Measurements from ENCODE around the gene PITPNB. TPM values are rescaled to one million over a fixed set of nuclear protein-coding genes. Genes with fewer than 3 reads are reported as not detected.

The PITPNB gene
- total RNA-seq, 1 experiment from 2014 or later = 82.6 TPM

DNA sequence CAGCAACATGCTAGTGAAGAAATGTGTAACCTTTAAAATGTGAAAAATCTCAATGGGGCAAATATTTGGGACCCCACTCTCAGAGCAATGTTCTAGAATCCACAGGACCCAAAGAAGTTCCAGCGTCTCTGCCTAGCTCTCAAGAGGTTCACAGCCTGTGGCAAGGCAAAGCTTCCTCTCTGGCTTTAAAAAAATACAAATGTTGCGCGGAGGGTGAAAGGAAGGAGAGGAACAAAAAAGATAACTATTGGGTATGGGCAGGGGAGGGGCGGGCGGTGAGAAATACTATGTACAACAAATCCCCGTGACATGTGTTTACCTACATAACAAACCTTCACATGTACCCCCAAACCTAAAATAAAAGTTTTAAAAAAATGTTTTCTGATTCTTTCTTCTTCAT is 53.6 kb downstream of the PITPNB start:
- no peak for DNase-seq (ENCODE audit: low read depth, low spot score)
- POLR2A ChIA-PET = no interaction called here
- no TSS peak for BruUV-seq (replicated peaks)
- ATAC-seq = no peak
- no peaks in the 10 kb centered on the region for H3K4me1 ChIP-seq (ENCODE audit: control insufficient read depth in 1 of 2, insufficient read depth in 2 of 2, low read length in 2 of 2)
- no peaks in the 10 kb centered on the region for H3K27me3 ChIP-seq (ENCODE audit: insufficient read depth, low read length)
- peaks cover 80% of the 10 kb centered on the region for H3K79me2 ChIP-seq (ENCODE audit: insufficient read depth, low read length)
- H3K4me3 ChIP-seq (replicated peaks in 1 of 2; ENCODE audit: low read depth in 1 of 2, low read length in 2 of 2) = no peak overlapping the region
- CTCF ChIA-PET = no interaction called here
- peaks cover 19% of the 10 kb centered on the region; the same call in 1 of the 2 replicates for H4K20me1 ChIP-seq (ENCODE audit: insufficient read depth)
- no peaks in the 10 kb centered on the region for H3K9me2 ChIP-seq (ENCODE audit: insufficient read depth)
- intact Hi-C loops (cut with micrococcal nuclease) = no loop called here
- no peak overlapping the region for H3K4me2 ChIP-seq (ENCODE audit: low read length)
- TF ChIP-seq EGR1 (IDR thresholded peaks at IDR 0.05; ENCODE audit: low read depth) (no peak), YY1 (IDR thresholded peaks at IDR 0.05; ENCODE audit: extremely low read depth, insufficient replicate concordance, low read depth, low read length) (no peak), RAD21 (IDR thresholded peaks at IDR 0.05; ENCODE audit: low read depth) (no peak)
- TF ChIP-seq, protein P1, sequence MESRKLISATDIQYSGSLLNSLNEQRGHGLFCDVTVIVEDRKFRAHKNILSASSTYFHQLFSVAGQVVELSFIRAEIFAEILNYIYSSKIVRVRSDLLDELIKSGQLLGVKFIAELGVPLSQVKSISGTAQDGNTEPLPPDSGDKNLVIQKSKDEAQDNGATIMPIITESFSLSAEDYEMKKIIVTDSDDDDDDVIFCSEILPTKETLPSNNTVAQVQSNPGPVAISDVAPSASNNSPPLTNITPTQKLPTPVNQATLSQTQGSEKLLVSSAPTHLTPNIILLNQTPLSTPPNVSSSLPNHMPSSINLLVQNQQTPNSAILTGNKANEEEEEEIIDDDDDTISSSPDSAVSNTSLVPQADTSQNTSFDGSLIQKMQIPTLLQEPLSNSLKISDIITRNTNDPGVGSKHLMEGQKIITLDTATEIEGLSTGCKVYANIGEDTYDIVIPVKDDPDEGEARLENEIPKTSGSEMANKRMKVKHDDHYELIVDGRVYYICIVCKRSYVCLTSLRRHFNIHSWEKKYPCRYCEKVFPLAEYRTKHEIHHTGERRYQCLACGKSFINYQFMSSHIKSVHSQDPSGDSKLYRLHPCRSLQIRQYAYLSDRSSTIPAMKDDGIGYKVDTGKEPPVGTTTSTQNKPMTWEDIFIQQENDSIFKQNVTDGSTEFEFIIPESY (IDR thresholded peaks at IDR 0.05; ENCODE audit: extremely low read depth, insufficient replicate concordance, low read length) = no peak
- no peak overlapping the region for H3K27ac ChIP-seq (ENCODE audit: low read depth, low read length)
- H2AFZ ChIP-seq (ENCODE audit: low read depth, low read length, poor library complexity, severe bottlenecking) = no peak overlapping the region
- H3K9ac ChIP-seq (ENCODE audit: low read length) = no peak overlapping the region
- H3K9me3 ChIP-seq (ENCODE audit: control insufficient read depth in 1 of 2, insufficient read depth in 1 of 2, low read depth in 1 of 2, low read length in 2 of 2) = no peaks in the 10 kb centered on the region
- RAD21 ChIA-PET (ENCODE audit: low non-redundant PET in 1 of 2, low total read pairs in 2 of 2, uncharacterized antibody in 2 of 2, unreplicated experiment in 2 of 2) = no interaction called here
- H3K36me3 ChIP-seq (ENCODE audit: control insufficient read depth in 1 of 2, insufficient read depth in 2 of 2, low read length in 2 of 2) = peaks cover 11 to 13% of the 10 kb centered on the region in 2 experiments; a peak in 3 of 4 replicates

DNA sequence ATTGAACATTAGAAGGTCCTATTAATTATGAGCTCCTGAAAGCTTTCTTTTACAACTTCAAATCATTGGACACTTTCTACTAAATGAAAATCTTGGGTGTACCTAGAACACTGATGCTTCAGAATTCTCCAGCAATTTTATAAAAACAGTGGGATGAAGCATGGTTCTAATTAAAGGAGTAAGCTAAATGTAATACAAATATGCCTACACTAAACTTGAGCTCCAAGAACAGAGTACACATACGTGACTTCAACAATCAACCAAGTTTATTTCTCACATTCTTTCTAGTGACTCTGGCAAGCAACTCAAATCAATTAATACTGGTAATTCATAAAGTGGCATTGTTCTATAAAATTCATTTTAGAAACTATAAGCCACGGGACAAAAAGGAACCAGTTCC is 55.5 kb downstream of the PITPNB start:
- RAD21 ChIA-PET (ENCODE audit: low non-redundant PET in 1 of 2, low total read pairs in 2 of 2, uncharacterized antibody in 2 of 2, unreplicated experiment in 2 of 2) = no interaction called here
- Histone ChIP-seq H3K27ac (ENCODE audit: low read depth, low read length) (no peak overlapping the region), H3K4me1 (ENCODE audit: control insufficient read depth in 1 of 2, insufficient read depth in 2 of 2, low read length in 2 of 2) (no peaks in the 10 kb centered on the region), H3K36me3 (ENCODE audit: control insufficient read depth in 1 of 2, insufficient read depth in 2 of 2, low read length in 2 of 2) (peaks cover 13 to 23% of the 10 kb centered on the region in 2 experiments; a peak in 3 of 4 replicates), H3K27me3 (ENCODE audit: insufficient read depth, low read length) (no peaks in the 10 kb centered on the region), H3K9me3 (ENCODE audit: control insufficient read depth in 1 of 2, insufficient read depth in 1 of 2, low read depth in 1 of 2, low read length in 2 of 2) (no peaks in the 10 kb centered on the region), H3K79me2 (ENCODE audit: insufficient read depth, low read length) (peaks cover 73% of the 10 kb centered on the region), H3K9ac (ENCODE audit: low read length) (no peak overlapping the region), H2AFZ (ENCODE audit: low read depth, low read length, poor library complexity, severe bottlenecking) (no peak overlapping the region), H3K4me2 (ENCODE audit: low read length) (no peak overlapping the region), H3K9me2 (ENCODE audit: insufficient read depth) (no peaks in the 10 kb centered on the region), H3K4me3 (replicated peaks in 1 of 2; ENCODE audit: low read depth in 1 of 2, low read length in 2 of 2) (no peak overlapping the region), H4K20me1 (ENCODE audit: insufficient read depth) (peaks cover 19% of the 10 kb centered on the region; the same call in 1 of the 2 replicates)
- ATAC-seq (no peak), DNase-seq (ENCODE audit: low read depth, low spot score) (no peak)
- intact Hi-C loops (cut with micrococcal nuclease) = no loop called here
- CTCF ChIA-PET = interaction anchor here (0.5 to 1.4 kb wide), 3 partner anchors 10 to 118 kb away, joined by 3 to 4 read pairs (median 4); no protein-coding TSS in a partner anchor
- no TSS peak for BruUV-seq (replicated peaks)
- POLR2A ChIA-PET = no interaction called here
- TF ChIP-seq ELF1 (IDR thresholded peaks at IDR 0.05; ENCODE audit: borderline replicate concordance, low read depth) (no peak), ZNF274 (IDR thresholded peaks at IDR 0.05; ENCODE audit: low read depth, low read length) (no peak), CBX3 (IDR thresholded peaks at IDR 0.05; ENCODE audit: low read depth) (no peak), FOSL1 (IDR thresholded peaks at IDR 0.05; ENCODE audit: low read depth) (no peak), SIN3A (IDR thresholded peaks at IDR 0.05; ENCODE audit: low read depth) (no peak), RAD21 (IDR thresholded peaks at IDR 0.05; ENCODE audit: low read depth) (no peak), EZH2phosphoT487 (IDR thresholded peaks at IDR 0.05; ENCODE audit: borderline replicate concordance) (no peak), SRF (IDR thresholded peaks at IDR 0.05; ENCODE audit: low read depth) (no peak), POLR2A (IDR thresholded peaks at IDR 0.05; ENCODE audit: borderline replicate concordance, extremely low read depth, insufficient read depth, insufficient read length) (no peak), ZFX (IDR thresholded peaks at IDR 0.05) (no peak), EGR1 (IDR thresholded peaks at IDR 0.05; ENCODE audit: low read depth) (no peak)
- TF ChIP-seq, protein P1 (IDR thresholded peaks at IDR 0.05; ENCODE audit: extremely low read depth, insufficient replicate concordance, low read length) = no peak
- TF ChIP-seq, protein P2, sequence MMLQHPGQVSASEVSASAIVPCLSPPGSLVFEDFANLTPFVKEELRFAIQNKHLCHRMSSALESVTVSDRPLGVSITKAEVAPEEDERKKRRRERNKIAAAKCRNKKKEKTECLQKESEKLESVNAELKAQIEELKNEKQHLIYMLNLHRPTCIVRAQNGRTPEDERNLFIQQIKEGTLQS (IDR thresholded peaks at IDR 0.05) = no peak

All from HCT116 (cell line).